ENCODE data around the gene SAMD4B. TPM values are rescaled to one million over a fixed set of nuclear protein-coding genes. Genes with fewer than 3 reads are reported as not detected.

The SAMD4B gene
- total RNA-seq, 1 experiment from 2014 or later, result 164 TPM

DNA sequence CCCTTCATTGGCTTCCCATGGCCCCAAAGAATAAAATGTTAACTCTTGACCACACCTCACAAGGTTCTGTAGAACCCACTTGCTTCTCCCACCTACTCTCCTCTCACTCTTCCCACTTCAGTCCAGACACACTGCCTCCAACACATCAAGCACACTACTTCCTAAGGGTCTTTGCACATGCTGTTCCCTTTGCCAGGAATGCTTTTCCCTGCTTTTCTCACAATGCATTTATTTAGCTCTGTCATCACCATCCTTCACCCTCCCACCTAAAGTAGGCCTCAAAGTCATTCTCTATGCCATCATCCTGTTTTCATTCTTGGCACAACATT is 38.1 kb upstream of the SAMD4B start (continued):
- TF ChIP-seq, protein P1, sequence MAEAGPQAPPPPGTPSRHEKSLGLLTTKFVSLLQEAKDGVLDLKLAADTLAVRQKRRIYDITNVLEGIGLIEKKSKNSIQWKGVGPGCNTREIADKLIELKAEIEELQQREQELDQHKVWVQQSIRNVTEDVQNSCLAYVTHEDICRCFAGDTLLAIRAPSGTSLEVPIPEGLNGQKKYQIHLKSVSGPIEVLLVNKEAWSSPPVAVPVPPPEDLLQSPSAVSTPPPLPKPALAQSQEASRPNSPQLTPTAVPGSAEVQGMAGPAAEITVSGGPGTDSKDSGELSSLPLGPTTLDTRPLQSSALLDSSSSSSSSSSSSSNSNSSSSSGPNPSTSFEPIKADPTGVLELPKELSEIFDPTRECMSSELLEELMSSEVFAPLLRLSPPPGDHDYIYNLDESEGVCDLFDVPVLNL (CRISPR knock-in tag; IDR thresholded peaks at IDR 0.05; ENCODE audit: borderline replicate concordance, low read depth), result no peak
- TF ChIP-seq CREM (CRISPR knock-in tag; IDR thresholded peaks at IDR 0.05) (no peak), SMAD3 (CRISPR knock-in tag; IDR thresholded peaks at IDR 0.05; ENCODE audit: borderline replicate concordance) (no peak)
- TF ChIP-seq, protein P2, sequence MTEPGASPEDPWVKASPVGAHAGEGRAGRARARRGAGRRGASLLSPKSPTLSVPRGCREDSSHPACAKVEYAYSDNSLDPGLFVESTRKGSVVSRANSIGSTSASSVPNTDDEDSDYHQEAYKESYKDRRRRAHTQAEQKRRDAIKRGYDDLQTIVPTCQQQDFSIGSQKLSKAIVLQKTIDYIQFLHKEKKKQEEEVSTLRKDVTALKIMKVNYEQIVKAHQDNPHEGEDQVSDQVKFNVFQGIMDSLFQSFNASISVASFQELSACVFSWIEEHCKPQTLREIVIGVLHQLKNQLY (CRISPR knock-in tag; IDR thresholded peaks at IDR 0.05), result no peak

DNA sequence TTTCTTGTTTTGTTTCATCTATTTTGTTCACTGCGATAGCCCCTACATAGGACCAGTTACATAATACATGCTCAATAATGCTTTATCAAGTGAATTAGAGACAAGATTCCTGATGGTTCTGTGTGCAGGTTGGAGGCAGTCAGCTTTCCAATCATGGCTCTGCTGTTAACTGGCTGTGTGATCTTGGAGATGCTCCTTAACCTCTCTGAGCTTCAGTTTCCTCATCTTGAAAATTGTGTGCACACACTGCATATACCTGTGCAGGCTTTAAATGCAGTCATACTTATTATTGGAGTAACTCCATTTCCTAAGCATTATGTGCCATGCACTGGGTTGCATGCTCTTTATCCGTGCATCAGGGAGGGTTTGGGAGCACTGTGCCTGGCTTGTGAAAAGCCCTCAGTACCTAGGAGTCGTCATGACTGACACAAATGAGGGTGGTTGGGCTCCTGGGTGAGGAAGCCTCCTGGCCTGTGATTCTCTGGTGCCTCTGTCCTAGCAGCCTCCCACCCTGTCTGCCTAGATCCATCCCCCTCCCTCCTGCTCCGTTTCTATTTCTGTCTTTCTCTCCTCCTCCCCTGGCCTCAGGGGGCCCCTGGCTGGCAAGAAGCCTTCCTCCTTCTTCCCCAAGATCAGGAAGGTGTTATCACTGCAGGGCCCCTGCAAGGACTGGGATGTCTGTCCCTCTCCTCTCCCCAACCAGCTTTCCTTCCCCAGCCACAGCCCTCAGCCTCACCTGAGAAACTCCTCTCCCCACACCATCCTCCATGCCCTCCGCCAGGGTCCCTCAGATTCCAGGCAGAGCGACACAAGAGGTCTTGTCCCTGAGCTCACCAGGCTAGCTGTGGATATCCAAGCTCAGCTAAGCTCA is 37.3 kb upstream of the SAMD4B start:
- Mint-ChIP-seq H3K9me3 (no peaks in the 10 kb centered on the region), H3K36me3 (no peaks in the 10 kb centered on the region), H3K4me3 (peak overlapping the region; percentile 39), H3K4me1 (peaks cover 40% of the 10 kb centered on the region), H3K27me3 (ENCODE audit: low read depth) (peaks cover 47% of the 10 kb centered on the region), H3K27ac (peak overlapping the region; percentile 29; the same call in 1 of the 2 replicates)
- ChIA-PET CTCF (interaction anchor here (1.3 kb wide), 1 partner anchor 9 kb away, joined by 4 read pairs; the partner anchor contains the start of gene IFNL1), POLR2A (interaction anchor here (0.6 kb wide), 1 partner anchor 141 kb away, joined by 5 read pairs; no protein-coding TSS in a partner anchor)
- TF ChIP-seq, protein P3, sequence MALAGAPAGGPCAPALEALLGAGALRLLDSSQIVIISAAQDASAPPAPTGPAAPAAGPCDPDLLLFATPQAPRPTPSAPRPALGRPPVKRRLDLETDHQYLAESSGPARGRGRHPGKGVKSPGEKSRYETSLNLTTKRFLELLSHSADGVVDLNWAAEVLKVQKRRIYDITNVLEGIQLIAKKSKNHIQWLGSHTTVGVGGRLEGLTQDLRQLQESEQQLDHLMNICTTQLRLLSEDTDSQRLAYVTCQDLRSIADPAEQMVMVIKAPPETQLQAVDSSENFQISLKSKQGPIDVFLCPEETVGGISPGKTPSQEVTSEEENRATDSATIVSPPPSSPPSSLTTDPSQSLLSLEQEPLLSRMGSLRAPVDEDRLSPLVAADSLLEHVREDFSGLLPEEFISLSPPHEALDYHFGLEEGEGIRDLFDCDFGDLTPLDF (CRISPR knock-in tag; IDR thresholded peaks at IDR 0.05), result no peak
- no peak for TF ChIP-seq HMGA2 (CRISPR knock-in tag; IDR thresholded peaks at IDR 0.05)
- TF ChIP-seq, protein P4, sequence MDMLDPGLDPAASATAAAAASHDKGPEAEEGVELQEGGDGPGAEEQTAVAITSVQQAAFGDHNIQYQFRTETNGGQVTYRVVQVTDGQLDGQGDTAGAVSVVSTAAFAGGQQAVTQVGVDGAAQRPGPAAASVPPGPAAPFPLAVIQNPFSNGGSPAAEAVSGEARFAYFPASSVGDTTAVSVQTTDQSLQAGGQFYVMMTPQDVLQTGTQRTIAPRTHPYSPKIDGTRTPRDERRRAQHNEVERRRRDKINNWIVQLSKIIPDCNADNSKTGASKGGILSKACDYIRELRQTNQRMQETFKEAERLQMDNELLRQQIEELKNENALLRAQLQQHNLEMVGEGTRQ (CRISPR knock-in tag; IDR thresholded peaks at IDR 0.05), result no peak
- TF ChIP-seq, protein P5, sequence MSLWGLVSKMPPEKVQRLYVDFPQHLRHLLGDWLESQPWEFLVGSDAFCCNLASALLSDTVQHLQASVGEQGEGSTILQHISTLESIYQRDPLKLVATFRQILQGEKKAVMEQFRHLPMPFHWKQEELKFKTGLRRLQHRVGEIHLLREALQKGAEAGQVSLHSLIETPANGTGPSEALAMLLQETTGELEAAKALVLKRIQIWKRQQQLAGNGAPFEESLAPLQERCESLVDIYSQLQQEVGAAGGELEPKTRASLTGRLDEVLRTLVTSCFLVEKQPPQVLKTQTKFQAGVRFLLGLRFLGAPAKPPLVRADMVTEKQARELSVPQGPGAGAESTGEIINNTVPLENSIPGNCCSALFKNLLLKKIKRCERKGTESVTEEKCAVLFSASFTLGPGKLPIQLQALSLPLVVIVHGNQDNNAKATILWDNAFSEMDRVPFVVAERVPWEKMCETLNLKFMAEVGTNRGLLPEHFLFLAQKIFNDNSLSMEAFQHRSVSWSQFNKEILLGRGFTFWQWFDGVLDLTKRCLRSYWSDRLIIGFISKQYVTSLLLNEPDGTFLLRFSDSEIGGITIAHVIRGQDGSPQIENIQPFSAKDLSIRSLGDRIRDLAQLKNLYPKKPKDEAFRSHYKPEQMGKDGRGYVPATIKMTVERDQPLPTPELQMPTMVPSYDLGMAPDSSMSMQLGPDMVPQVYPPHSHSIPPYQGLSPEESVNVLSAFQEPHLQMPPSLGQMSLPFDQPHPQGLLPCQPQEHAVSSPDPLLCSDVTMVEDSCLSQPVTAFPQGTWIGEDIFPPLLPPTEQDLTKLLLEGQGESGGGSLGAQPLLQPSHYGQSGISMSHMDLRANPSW (CRISPR knock-in tag; conservative IDR thresholded peaks at IDR 0.05; ENCODE audit: low read depth), result no peak
- TF ChIP-seq, protein P6, sequence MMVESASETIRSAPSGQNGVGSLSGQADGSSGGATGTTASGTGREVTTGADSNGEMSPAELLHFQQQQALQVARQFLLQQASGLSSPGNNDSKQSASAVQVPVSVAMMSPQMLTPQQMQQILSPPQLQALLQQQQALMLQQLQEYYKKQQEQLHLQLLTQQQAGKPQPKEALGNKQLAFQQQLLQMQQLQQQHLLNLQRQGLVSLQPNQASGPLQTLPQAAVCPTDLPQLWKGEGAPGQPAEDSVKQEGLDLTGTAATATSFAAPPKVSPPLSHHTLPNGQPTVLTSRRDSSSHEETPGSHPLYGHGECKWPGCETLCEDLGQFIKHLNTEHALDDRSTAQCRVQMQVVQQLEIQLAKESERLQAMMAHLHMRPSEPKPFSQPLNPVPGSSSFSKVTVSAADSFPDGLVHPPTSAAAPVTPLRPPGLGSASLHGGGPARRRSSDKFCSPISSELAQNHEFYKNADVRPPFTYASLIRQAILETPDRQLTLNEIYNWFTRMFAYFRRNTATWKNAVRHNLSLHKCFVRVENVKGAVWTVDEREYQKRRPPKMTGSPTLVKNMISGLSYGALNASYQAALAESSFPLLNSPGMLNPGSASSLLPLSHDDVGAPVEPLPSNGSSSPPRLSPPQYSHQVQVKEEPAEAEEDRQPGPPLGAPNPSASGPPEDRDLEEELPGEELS (CRISPR knock-in tag; IDR thresholded peaks at IDR 0.05), result no peak
- no peak for TF ChIP-seq CREM (CRISPR knock-in tag; IDR thresholded peaks at IDR 0.05)
- no peak for TF ChIP-seq TCF7 (CRISPR knock-in tag; IDR thresholded peaks at IDR 0.05; ENCODE audit: low read depth)
- TF ChIP-seq, protein P7, sequence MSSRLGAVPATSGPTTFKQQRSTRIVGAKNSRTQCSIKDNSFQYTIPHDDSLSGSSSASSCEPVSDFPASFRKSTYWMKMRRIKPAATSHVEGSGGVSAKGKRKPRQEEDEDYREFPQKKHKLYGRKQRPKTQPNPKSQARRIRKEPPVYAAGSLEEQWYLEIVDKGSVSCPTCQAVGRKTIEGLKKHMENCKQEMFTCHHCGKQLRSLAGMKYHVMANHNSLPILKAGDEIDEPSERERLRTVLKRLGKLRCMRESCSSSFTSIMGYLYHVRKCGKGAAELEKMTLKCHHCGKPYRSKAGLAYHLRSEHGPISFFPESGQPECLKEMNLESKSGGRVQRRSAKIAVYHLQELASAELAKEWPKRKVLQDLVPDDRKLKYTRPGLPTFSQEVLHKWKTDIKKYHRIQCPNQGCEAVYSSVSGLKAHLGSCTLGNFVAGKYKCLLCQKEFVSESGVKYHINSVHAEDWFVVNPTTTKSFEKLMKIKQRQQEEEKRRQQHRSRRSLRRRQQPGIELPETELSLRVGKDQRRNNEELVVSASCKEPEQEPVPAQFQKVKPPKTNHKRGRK (CRISPR knock-in tag; IDR thresholded peaks at IDR 0.05; ENCODE audit: borderline replicate concordance), result no peak
- ATAC-seq, result 0 out of 2 replicates have a peak, but pooled peaks have one; percentile 1
- DNase-seq (ENCODE audit: low spot score), result no peak

Data from WTC11 (cell line).